Calu3 (cell line): ENCODE data around the gene ZMPSTE24. TPM values are rescaled to one million over a fixed set of nuclear protein-coding genes. Genes with fewer than 3 reads are reported as not detected.

Source experiments
- BruUV-seq: library from RNA; stranded (reverse); fragments of 400-500 nt; replicated peaks from 2 replicates; lab custom pipeline; 2021; lab: Mats Ljungman, UMichigan
- CTCF ChIA-PET: fragments of 300-600 bp; sonication (Branson Sonifier 250); formaldehyde crosslinking; loops from one replicate; lab custom pipeline; 2022; ENCODE audit warnings: antibody characterized with exemption; lab: Charles Lee
- DNase-seq: peaks from one replicate; pipeline ENCODE4 v3.0.0; 2022
- H3K27ac Mint-ChIP-seq: one replicate; pipeline ENCODE4 v1.8.0; 2022; ENCODE audit warnings: mixed read lengths; ENCODE audit not compliant: unreplicated experiment
- H3K27me3 Mint-ChIP-seq: one replicate; pipeline ENCODE4 v1.8.0; 2022; ENCODE audit warnings: mixed read lengths; ENCODE audit not compliant: unreplicated experiment
- H3K36me3 Mint-ChIP-seq: one replicate; pipeline ENCODE4 v1.8.0; 2022; ENCODE audit warnings: mild to moderate bottlenecking, moderate library complexity, mixed read lengths; ENCODE audit not compliant: insufficient read depth, unreplicated experiment
- H3K4me1 Mint-ChIP-seq: one replicate; pipeline ENCODE4 v1.8.0; 2022; ENCODE audit warnings: mild to moderate bottlenecking, low read depth, mixed read lengths; ENCODE audit not compliant: unreplicated experiment
- H3K4me3 Mint-ChIP-seq: one replicate; pipeline ENCODE4 v1.8.0; 2022; ENCODE audit warnings: mild to moderate bottlenecking, low read depth, moderate library complexity, mixed read lengths; ENCODE audit not compliant: unreplicated experiment
- H3K9me3 Mint-ChIP-seq: one replicate; pipeline ENCODE4 v1.8.0; 2022; ENCODE audit warnings: low read depth, mixed read lengths; ENCODE audit not compliant: unreplicated experiment
- CTCF ChIP-seq: fragments of 200-600 bp; IDR thresholded peaks from one replicate; pipeline ENCODE4 v1.8.0; 2022; ENCODE audit warnings: antibody characterized with exemption; ENCODE audit not compliant: unreplicated experiment
- intact Hi-C: fragments of 100-400 bp; cut with micrococcal nuclease; formaldehyde crosslinking; loops from one replicate; pipeline ENCODE4 v1.10.0; 2022; ENCODE audit not compliant: unreplicated experiment
- total RNA-seq: library from RNA; stranded (reverse); gene quantifications from 2 replicates; pipeline ENCODE4 v1.2.3, GENCODE V29; 2022

Gene ZMPSTE24
- total RNA-seq, 1 experiment from 2014 or later: 62.0 TPM

GRCh38 chr1:40244138-40244744 lies 13.8 kb upstream of the ZMPSTE24 start:
- no peaks in the 10 kb centered on the region for H3K9me3 Mint-ChIP-seq
- peaks cover 10% of the 10 kb centered on the region for H3K4me1 Mint-ChIP-seq
- no peak overlapping the region for H3K4me3 Mint-ChIP-seq
- BruUV-seq: no TSS peak
- TF ChIP-seq CTCF: no peak
- CTCF ChIA-PET: no interaction called here
- no peak for DNase-seq
- intact Hi-C loops: no loop called here
- no peaks in the 10 kb centered on the region for H3K27me3 Mint-ChIP-seq
- H3K36me3 Mint-ChIP-seq: no peaks in the 10 kb centered on the region
- no peak overlapping the region for H3K27ac Mint-ChIP-seq

GRCh38 chr1:40245686-40246085 lies 12.3 kb upstream of the ZMPSTE24 start:
- Mint-ChIP-seq H3K9me3 (no peaks in the 10 kb centered on the region), H3K4me1 (peaks cover 10% of the 10 kb centered on the region), H3K36me3 (no peaks in the 10 kb centered on the region), H3K4me3 (no peak overlapping the region), H3K27me3 (no peaks in the 10 kb centered on the region), H3K27ac (no peak overlapping the region)
- DNase-seq: no peak
- intact Hi-C loops: no loop called here
- no peak for TF ChIP-seq CTCF
- CTCF ChIA-PET: no interaction called here
- no TSS peak for BruUV-seq

- DNase-seq: no peak
- no TSS peak for BruUV-seq
- Mint-ChIP-seq H3K4me3 (no peak within 1 kb of the TSS), H3K27ac (no peak within 1 kb of the TSS), H3K4me1 (no peaks in the 10 kb centered on the region), H3K9me3 (no peaks in the 10 kb centered on the region), H3K36me3 (no peaks in the 10 kb centered on the region), H3K27me3 (no peaks in the 10 kb centered on the region)
- intact Hi-C loops: no loop called here
- CTCF ChIA-PET: no interaction called here
- no peak for TF ChIP-seq CTCF
These were observed 10.4 kb upstream of the ZMPSTE24 start, which contains the start of gene TMCO2 for GRCh38 chr1:40247655-40248054. Gene TMCO2 (plus strand): TSS chr1:40247937. CDS start chr1:40247994, 57 bp downstream.

GRCh38 chr1:40248412-40248811 lies 9.6 kb upstream of the ZMPSTE24 start:
- no peaks in the 10 kb centered on the region for H3K36me3 Mint-ChIP-seq
- no peaks in the 10 kb centered on the region for H3K27me3 Mint-ChIP-seq
- DNase-seq: no peak
- no peaks in the 10 kb centered on the region for H3K9me3 Mint-ChIP-seq
- H3K4me1 Mint-ChIP-seq: no peaks in the 10 kb centered on the region
- intact Hi-C loops: no loop called here
- no peak overlapping the region for H3K4me3 Mint-ChIP-seq
- CTCF ChIA-PET: no interaction called here
- H3K27ac Mint-ChIP-seq: no peak overlapping the region
- no TSS peak for BruUV-seq
- no peak for TF ChIP-seq CTCF
